ENCODE measurements around the gene NGLY1. TPM values are rescaled to one million over a fixed set of nuclear protein-coding genes. Genes with fewer than 3 reads are reported as not detected.

The NGLY1 gene
- total RNA-seq, 1 experiment from 2014 or later = 29.4 TPM

GRCh38 chr3:25697553-25697952 is 85.7 kb downstream of the NGLY1 start:
- no peak overlapping the region for H3K4me2 ChIP-seq
- no peaks in the 10 kb centered on the region for H4K20me1 ChIP-seq (ENCODE audit: insufficient read depth)
- DNase-seq = no peak
- H3K36me3 ChIP-seq (ENCODE audit: low read depth) = no peaks in the 10 kb centered on the region
- no peaks in the 10 kb centered on the region for H3K27me3 ChIP-seq (ENCODE audit: insufficient read depth, low read depth)
- POLR2A ChIA-PET (ENCODE audit: unreplicated experiment) = no interaction called here
- intact Hi-C loops (cut with micrococcal nuclease; ENCODE audit: unreplicated experiment) = no loop called here
- no peaks in the 10 kb centered on the region for H3K4me1 ChIP-seq (replicated peaks; ENCODE audit: insufficient read depth)
- no peaks in the 10 kb centered on the region for H3K9me3 ChIP-seq (ENCODE audit: insufficient read depth, low read depth)
- H3K27ac ChIP-seq = no peak overlapping the region
- H3F3A ChIP-seq (ENCODE audit: insufficient read depth, low read depth) = no peaks in the 10 kb centered on the region
- TF ChIP-seq EZH2 (IDR thresholded peaks at IDR 0.05; ENCODE audit: low read depth) = no peak
- TF ChIP-seq CTCF (conservative IDR thresholded peaks at IDR 0.05) = no peak
- no peak overlapping the region for H3K4me3 ChIP-seq
- no peaks in the 10 kb centered on the region for H3K79me2 ChIP-seq (ENCODE audit: low read depth)
- BruUV-seq (replicated peaks) = no TSS peak
- no peaks in the 10 kb centered on the region for H3K9me2 ChIP-seq (ENCODE audit: insufficient read depth)
- no peak overlapping the region for H2AFZ ChIP-seq
- CTCF ChIA-PET = no interaction called here

GRCh38 chr3:25695731-25696420 is 87.4 kb downstream of the NGLY1 start:
- H3K27me3 ChIP-seq (ENCODE audit: insufficient read depth, low read depth) = no peaks in the 10 kb centered on the region
- POLR2A ChIA-PET (ENCODE audit: unreplicated experiment) = no interaction called here
- no peak for DNase-seq
- H3K9me2 ChIP-seq (ENCODE audit: insufficient read depth) = no peaks in the 10 kb centered on the region
- H3K36me3 ChIP-seq (ENCODE audit: low read depth) = no peaks in the 10 kb centered on the region
- no peak overlapping the region for H3K4me3 ChIP-seq
- no peak overlapping the region for H3K27ac ChIP-seq
- intact Hi-C loops (cut with micrococcal nuclease; ENCODE audit: unreplicated experiment) = no loop called here
- H4K20me1 ChIP-seq (ENCODE audit: insufficient read depth) = no peaks in the 10 kb centered on the region
- no peak overlapping the region for H2AFZ ChIP-seq
- H3K4me1 ChIP-seq (replicated peaks; ENCODE audit: insufficient read depth) = no peaks in the 10 kb centered on the region
- TF ChIP-seq CTCF (conservative IDR thresholded peaks at IDR 0.05) (no peak), EZH2 (IDR thresholded peaks at IDR 0.05; ENCODE audit: low read depth) (no peak)
- CTCF ChIA-PET = no interaction called here
- H3K9me3 ChIP-seq (ENCODE audit: insufficient read depth, low read depth) = no peaks in the 10 kb centered on the region
- no peaks in the 10 kb centered on the region for H3K79me2 ChIP-seq (ENCODE audit: low read depth)
- no TSS peak for BruUV-seq (replicated peaks)
- no peaks in the 10 kb centered on the region for H3F3A ChIP-seq (ENCODE audit: insufficient read depth, low read depth)
- no peak overlapping the region for H3K4me2 ChIP-seq

- H2AFZ ChIP-seq = no peak overlapping the region
- no TSS peak for BruUV-seq (replicated peaks)
- no peaks in the 10 kb centered on the region for H3K4me1 ChIP-seq (replicated peaks; ENCODE audit: insufficient read depth)
- intact Hi-C loops (cut with micrococcal nuclease; ENCODE audit: unreplicated experiment) = no loop called here
- H3F3A ChIP-seq (ENCODE audit: insufficient read depth, low read depth) = no peaks in the 10 kb centered on the region
- H3K4me3 ChIP-seq = no peak overlapping the region
- H3K9me3 ChIP-seq (ENCODE audit: insufficient read depth, low read depth) = no peaks in the 10 kb centered on the region
- DNase-seq = no peak
- no peak overlapping the region for H3K27ac ChIP-seq
- no peaks in the 10 kb centered on the region for H4K20me1 ChIP-seq (ENCODE audit: insufficient read depth)
- POLR2A ChIA-PET (ENCODE audit: unreplicated experiment) = no interaction called here
- CTCF ChIA-PET = no interaction called here
- H3K4me2 ChIP-seq = no peak overlapping the region
- H3K79me2 ChIP-seq (ENCODE audit: low read depth) = no peaks in the 10 kb centered on the region
- H3K36me3 ChIP-seq (ENCODE audit: low read depth) = no peaks in the 10 kb centered on the region
- no peaks in the 10 kb centered on the region for H3K9me2 ChIP-seq (ENCODE audit: insufficient read depth)
- no peak for TF ChIP-seq EZH2 (IDR thresholded peaks at IDR 0.05; ENCODE audit: low read depth)
- TF ChIP-seq CTCF (conservative IDR thresholded peaks at IDR 0.05) = no peak
- no peaks in the 10 kb centered on the region for H3K27me3 ChIP-seq (ENCODE audit: insufficient read depth, low read depth)
These were observed 90.0 kb downstream of the NGLY1 start for GRCh38 chr3:25693238-25693637.
